Activated naive CD4-positive, alpha-beta T cell treated with anti-CD3 and anti-CD28 coated beads, Interleukin-2, amount 50 U/mL, for 72 hours (primary cell): ENCODE data around the gene EHBP1. TPM values are rescaled to one million over a fixed set of nuclear protein-coding genes. Genes with fewer than 3 reads are reported as not detected.

Experiments
- ATAC-seq, 2 donors: fragments of 150-1000 bp; cut with Tn5 transposase; 2 replicates each; pipeline ENCODE4 v1.10.0; 2021; ENCODE audit warnings: mild to moderate bottlenecking in 2 of 2, moderate library complexity in 2 of 2
- DNase-seq, 2 donors: peaks; one replicate each; pipeline ENCODE4 v3.0.0; 2021 to 2022; ENCODE audit warnings: low spot score in 2 of 2
- H3K27ac Mint-ChIP-seq, 2 donors: one replicate each; pipeline ENCODE4 v1.8.0; 2022; ENCODE audit warnings: mild to moderate bottlenecking in 2 of 2, mixed read lengths in 2 of 2
- H3K36me3 Mint-ChIP-seq, 2 donors: one replicate each; pipeline ENCODE4 v1.8.0; 2022; ENCODE audit warnings: mixed read lengths in 2 of 2
- H3K9me3 Mint-ChIP-seq, 2 donors: one replicate each; pipeline ENCODE4 v1.8.0; 2022; ENCODE audit warnings: mixed read lengths in 2 of 2
- total RNA-seq, 2 donors: library from RNA; stranded (reverse); gene quantifications; one replicate each; pipeline ENCODE4 v1.2.3, GENCODE V29; 2022

The EHBP1 gene
- total RNA-seq, 2 donors from 2014 or later = 22.0 to 39.7 TPM

GRCh38 chr2:63047321-63048279, 342.1 kb downstream of the EHBP1 start:
- Mint-ChIP-seq H3K9me3 (no peaks in the 10 kb centered on the region), H3K36me3 (peaks cover 7 to 17% of the 10 kb centered on the region in 2 donors), H3K27ac (no peak overlapping the region)
- DNase-seq (peak in 1 of 2 donors; percentile 30), ATAC-seq (peak in 1 of 2 donors; percentile 37)

DNA sequence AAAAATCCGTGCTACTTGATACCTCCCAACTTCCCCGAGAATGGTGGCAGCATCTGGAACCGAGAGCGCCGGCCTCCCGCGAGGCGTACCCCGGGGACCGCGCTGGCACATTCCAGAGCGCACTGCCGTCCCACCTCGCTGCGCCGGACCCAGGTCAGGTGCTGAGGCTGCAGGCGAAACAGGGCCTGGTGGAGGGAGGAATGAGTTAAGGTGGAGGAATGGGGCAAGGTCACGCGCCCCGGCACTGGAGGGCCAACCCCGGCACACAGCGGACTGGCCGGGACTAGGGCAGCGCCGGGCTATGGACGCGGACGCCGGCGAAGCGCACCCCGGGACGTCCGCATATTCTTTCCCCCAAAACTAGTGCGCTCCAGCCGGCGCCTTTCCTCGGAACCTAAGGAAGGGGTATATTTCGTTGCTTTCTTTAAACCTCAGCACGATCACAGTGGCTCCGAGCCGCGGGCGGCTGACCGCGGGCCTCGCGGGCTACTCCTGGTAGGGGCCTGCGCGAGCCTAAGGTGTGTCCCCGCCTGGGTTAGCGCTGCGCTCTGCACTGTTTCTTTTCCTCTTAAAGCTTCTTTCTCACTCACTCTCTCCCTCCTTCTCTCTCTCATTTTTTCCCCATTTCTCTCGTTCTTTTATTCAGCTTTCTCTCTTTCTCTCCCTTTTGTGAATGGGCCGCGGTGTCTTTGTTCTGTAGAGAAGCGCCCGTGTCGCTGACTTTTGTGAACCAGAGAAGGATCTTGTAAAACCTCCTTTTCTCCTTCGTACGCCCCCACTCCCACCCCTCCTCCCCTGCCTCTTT, 343.1 kb downstream of the EHBP1 start:
- Mint-ChIP-seq H3K27ac (no peak overlapping the region), H3K9me3 (no peaks in the 10 kb centered on the region), H3K36me3 (peaks cover 7 to 17% of the 10 kb centered on the region in 2 donors)
- DNase-seq = peak in 1 of 2 donors; percentile 23
- ATAC-seq = no peak

- no peak for ATAC-seq
- H3K27ac Mint-ChIP-seq = no peak overlapping the region
- no peaks in the 10 kb centered on the region for H3K9me3 Mint-ChIP-seq
- peaks cover 7 to 17% of the 10 kb centered on the region in 2 donors for H3K36me3 Mint-ChIP-seq
- DNase-seq = peak in 1 of 2 donors; percentile 6
Observed at GRCh38 chr2:63049211-63049969, 343.9 kb downstream of the EHBP1 start.

DNA sequence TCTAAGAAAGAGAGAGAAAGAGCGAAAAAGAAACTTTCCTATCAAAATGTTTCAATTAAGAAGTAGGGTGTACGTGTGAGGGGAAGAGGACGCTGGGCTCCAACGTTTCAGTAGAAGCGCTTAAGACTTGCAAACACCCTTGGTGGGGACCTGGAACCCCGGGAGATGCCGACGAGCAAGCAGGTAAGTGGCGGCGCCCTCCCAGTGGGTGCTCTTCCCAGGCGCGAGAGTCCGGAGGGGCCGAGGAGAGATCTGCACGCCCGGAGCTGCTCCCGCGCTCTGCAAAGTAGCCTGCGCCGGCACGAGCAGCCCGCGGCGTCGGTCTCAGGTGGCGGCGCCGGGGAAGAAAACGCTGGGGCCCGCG, 344.4 kb downstream of the EHBP1 start:
- ATAC-seq (peak; percentile 22 to 36), DNase-seq (peak in 1 of 2 donors; percentile 35)
- Mint-ChIP-seq H3K36me3 (peaks cover 7 to 17% of the 10 kb centered on the region in 2 donors), H3K27ac (no peak overlapping the region), H3K9me3 (no peaks in the 10 kb centered on the region)

DNA sequence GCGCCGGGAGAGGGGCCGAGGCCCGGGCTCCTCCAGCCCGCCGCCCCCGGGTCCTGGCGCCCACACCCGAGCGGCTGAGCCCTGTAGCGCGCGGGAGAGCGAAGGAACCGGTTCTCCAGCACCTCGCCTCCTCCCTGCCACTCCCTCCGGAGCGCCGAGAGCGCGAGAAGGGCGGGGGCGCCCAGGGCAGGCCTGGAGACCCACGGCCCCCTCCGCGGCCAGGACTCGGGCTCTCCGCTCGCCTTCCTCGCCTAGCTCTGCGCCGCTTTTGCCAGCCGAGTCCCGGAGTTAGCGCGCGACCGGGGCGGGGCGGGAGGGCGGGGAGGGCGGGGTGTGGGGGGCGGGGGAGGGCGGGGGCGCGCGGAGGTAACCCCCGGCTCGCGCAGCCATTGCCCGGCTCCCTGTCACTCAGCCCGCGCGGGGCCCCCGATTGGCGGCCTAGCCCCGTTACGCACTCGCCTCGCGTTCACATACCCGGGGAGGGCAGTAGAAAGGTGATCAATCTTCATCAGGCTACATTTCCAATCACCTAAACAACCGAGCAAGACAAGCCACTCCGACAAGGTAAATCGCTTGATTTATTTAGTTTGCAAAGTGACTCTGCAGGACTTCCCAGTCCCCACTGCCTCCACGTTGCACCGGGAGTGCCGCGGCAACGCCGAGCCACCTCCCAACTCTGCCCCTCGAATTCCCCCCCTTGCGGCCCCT, 345.0 kb downstream of the EHBP1 start, which contains the start of gene OTX1:
OTX1 (plus strand) TSS at position 497 of the 708 bp plus-strand sequence. CDS start 2,161 bp downstream, outside the sequence.
- Mint-ChIP-seq H3K9me3 (no peaks in the 10 kb centered on the region), H3K27ac (no peak within 1 kb of the TSS), H3K36me3 (peaks cover 6 to 16% of the 10 kb centered on the region in 2 donors)
- DNase-seq (peak in 1 of 2 donors; percentile 60), ATAC-seq (peak; percentile 70 to 75)

DNA sequence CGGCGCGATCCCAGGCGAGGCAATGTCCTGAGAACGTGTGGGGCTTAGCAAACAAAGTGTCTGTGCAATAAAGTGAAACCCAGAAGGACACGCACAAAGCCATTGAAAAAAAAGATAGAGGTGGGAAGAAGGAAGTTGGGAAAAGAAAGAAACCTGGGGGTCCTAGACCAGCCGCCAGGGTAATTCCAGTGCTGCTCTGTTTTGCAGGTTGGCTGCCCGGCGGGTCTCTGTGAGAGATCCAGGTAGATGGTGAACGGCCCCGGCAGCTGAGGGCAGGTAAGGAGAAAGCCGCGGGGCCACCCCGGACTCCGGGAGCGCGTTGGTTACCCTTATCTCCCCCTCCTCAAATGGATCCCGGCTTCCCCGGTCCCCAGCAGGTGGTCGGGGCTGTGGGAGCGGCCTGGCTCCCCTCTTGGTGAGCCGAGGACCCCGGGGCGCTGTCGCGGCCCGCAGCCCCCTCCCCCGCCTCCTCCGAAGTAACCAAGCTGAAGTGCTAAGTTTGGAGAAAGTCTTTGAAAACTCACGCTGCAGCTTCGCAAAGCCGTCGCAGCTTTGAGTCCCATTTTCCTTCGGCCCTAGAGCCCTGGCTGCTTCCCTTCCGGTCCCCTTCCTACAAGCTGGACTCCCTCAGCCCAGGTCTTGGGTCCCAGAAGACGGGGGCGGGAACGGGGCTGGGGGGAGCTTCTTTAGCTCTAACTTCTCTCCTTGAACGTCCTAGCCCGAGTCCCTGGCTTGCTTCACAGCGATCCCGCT, 345.7 kb downstream of the EHBP1 start:
- ATAC-seq (no peak), DNase-seq (peak in 1 of 2 donors; percentile 22)
- H3K36me3 Mint-ChIP-seq = peaks cover 7 to 16% of the 10 kb centered on the region in 2 donors
- no peak overlapping the region for H3K27ac Mint-ChIP-seq
- no peaks in the 10 kb centered on the region for H3K9me3 Mint-ChIP-seq

DNA sequence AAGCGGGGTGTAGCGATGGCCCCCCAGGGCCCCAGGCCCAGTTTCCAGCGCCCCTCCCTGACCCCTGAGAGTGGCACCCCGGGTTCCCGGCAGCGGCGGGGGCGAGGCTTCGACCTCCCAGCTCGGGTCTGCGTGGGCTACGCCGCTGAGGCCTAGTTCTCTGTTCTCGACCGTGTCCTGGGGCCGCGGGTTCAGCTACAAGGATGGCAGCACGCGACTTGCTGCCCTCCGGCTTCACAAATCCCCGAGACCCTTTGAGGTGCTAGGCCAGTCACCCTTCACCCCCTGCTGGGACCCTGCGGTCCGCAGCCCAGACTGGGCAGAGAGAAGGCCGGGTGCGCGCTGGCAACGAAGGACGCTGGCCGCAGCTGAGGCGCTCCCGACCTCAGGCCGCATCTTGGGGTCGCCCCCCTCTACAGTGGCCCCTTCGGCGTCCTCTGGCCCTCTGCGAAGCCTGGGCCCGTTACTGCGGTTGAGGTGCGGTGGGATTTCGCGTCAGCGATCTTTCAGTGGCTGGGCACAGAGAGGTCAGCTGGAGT, 346.4 kb downstream of the EHBP1 start:
- no peak overlapping the region for H3K27ac Mint-ChIP-seq
- peaks cover 10 to 20% of the 10 kb centered on the region in 2 donors for H3K36me3 Mint-ChIP-seq
- DNase-seq (peak in 1 of 2 donors; percentile 13), ATAC-seq (no peak)
- no peaks in the 10 kb centered on the region for H3K9me3 Mint-ChIP-seq

DNA sequence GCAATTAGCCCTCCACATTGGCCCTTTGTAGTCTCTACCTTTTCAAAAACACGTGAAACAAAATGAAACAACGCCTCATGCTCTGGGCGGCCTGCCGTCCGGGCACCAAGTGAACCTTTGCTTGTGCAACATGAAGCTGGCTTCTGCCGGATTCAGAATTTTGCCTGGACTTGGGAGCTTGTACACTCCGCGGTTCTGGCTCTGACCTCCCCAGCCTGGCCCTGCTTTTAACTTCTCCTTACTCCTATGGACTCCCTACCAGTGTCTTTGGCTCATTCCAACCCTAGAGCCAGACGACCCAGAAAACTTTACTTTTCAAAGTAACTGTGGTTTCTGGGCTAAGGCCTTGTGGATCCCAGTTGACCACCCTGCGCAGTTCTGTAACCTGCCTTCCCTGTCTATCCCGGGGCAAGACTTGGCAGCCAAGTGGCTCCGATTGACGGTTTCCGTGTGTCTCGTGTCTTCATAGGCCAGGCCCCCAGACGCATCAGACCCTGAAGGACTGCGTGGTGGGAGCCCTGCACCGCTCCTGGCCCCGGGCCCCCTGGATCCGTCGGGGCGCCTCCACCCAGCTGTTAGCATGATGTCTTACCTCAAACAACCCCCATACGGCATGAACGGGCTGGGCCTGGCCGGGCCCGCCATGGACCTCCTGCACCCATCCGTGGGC, 347.0 kb downstream of the EHBP1 start:
- Mint-ChIP-seq H3K36me3 (peaks cover 10 to 23% of the 10 kb centered on the region in 2 donors), H3K9me3 (no peaks in the 10 kb centered on the region), H3K27ac (no peak overlapping the region)
- DNase-seq (peak in 1 of 2 donors; percentile 16), ATAC-seq (no peak)

- DNase-seq (peak in 1 of 2 donors; percentile 9), ATAC-seq (no peak)
- Mint-ChIP-seq H3K27ac (no peak overlapping the region), H3K9me3 (no peaks in the 10 kb centered on the region), H3K36me3 (peaks cover 10 to 30% of the 10 kb centered on the region in 2 donors)
Observed at GRCh38 chr2:63053081-63053888, 347.8 kb downstream of the EHBP1 start.

DNA sequence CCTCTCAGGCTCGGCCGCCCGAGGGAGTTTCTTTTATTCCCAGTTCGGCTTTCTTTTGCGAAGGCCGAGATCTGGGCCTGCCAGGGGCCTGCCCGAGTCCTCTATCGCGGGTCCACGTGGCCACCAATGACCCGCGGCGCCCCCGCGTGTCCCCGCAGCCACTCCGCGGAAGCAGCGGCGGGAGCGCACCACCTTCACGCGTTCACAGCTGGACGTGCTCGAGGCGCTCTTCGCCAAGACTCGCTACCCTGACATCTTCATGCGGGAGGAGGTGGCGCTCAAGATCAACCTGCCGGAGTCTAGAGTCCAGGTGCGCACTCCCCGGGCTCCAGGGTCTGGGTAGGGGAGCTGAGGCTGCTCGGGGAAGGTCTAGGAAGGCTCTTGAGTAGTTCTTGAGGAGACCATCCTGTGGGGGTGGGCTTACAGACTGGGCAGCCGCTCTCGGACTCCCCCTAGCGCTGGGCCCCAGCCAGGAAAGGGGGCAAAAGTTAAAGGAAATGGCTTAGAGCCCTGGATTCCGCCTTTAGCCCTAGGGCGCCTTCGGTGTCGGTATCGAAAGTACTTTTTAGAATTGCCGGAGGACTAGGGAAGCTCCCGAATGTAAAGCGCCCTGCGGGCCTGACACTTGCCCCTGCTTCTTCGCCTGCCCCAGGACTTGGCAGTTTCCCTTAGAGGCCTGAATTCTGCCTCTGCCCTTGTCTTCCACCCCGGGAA, 348.5 kb downstream of the EHBP1 start:
- Mint-ChIP-seq H3K36me3 (peaks cover 10 to 35% of the 10 kb centered on the region in 2 donors), H3K9me3 (no peaks in the 10 kb centered on the region), H3K27ac (no peak overlapping the region)
- ATAC-seq = peak in 1 of 2 donors; percentile 19
- DNase-seq = peak in 1 of 2 donors; percentile 59

- ATAC-seq = no peak
- H3K27ac Mint-ChIP-seq = no peak overlapping the region
- no peaks in the 10 kb centered on the region for H3K9me3 Mint-ChIP-seq
- peaks cover 12 to 36% of the 10 kb centered on the region in 2 donors for H3K36me3 Mint-ChIP-seq
- peak in 1 of 2 donors; percentile 7 for DNase-seq
Observed at GRCh38 chr2:63054841-63055225, 349.3 kb downstream of the EHBP1 start.

DNA sequence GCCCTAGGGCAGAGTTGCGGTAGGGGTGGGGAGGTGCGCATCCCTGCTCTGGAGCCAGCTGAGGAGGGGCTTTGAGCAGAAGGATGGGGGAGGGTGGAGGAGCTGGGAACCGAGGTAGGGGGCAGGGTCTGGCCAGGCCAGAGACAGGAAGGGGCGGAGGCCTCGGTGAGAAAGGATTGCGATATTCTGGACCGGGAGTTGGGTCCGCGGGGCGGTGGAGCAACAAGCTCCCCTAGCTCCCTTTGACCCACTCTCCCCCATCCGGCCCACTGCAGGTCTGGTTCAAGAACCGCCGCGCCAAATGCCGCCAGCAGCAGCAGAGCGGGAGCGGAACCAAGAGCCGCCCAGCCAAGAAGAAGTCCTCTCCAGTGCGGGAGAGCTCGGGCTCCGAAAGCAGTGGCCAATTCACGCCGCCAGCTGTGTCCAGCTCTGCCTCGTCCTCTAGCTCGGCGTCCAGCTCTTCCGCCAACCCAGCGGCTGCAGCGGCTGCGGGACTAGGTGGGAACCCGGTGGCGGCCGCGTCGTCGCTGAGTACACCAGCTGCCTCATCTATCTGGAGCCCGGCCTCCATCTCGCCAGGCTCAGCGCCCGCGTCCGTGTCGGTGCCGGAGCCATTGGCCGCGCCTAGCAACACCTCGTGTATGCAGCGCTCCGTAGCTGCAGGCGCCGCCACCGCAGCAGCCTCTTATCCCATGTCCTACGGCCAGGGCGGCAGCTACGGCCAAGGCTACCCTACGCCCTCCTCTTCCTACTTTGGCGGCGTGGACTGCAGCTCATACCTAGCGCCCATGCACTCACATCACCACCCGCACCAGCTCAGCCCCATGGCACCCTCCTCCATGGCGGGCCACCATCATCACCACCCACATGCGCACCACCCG, 350.0 kb downstream of the EHBP1 start:
- peaks cover 17 to 39% of the 10 kb centered on the region in 2 donors for H3K36me3 Mint-ChIP-seq
- ATAC-seq (no peak), DNase-seq (peak in 1 of 2 donors; percentile 36)
- no peak overlapping the region for H3K27ac Mint-ChIP-seq
- peaks cover 0 to 3% of the 10 kb centered on the region in 2 donors for H3K9me3 Mint-ChIP-seq
